GM18873 (cell line): ENCODE results near the gene MTO1.
"Not testable (repeated sequence)": the region's sequence is repeated elsewhere in the genome, so short reads cannot be mapped to it uniquely, and the experiment has no call there.

Experiments used
- ATAC-seq: cut with Tn5 transposase; IDR thresholded peaks from one replicate; pipeline ENCODE4 v1.9.1; 2021; ENCODE audit warnings: mild to moderate bottlenecking, moderate library complexity, moderate number of reproducible peaks; ENCODE audit not compliant: unreplicated experiment, low FRiP score

The MTO1 gene

GRCh38 chr6:73523434-73524123 lies 62.0 kb downstream of the MTO1 start:
- peak; percentile 43 for ATAC-seq

DNA sequence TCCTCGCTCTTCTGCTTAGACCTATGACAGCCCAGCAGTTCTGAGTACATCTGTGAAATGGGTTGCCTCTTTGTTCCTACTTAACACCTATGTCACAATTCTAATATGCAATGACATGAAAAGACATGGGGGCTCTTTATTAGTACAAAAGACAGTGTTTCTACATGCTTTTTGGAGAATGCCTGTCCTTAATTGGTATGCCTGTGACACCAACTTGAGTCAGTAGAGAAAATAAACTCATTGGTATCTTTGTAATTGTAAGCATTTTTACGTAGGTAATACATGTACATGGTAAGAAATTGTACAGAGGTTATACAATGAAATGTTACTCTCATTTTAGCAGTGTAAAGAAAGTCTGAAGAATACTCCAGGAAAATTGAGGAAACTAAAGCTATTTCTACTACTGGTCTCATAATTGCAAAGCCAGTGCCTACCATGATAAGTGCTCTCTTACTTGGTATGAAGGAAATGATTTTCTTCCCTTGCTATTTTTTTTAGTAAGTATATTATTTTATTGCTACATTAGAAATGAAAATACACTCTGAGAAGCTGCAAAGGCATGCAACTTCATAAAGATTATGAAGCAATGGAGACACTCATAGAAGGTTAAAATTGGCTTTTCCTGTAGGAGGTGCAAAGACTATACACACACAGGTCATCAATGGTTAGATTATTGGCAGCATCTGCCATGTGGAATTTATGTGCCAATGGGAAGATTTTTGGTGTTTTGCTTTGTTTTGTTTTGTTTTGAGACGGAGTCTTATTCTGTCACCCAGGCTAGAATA lies 64.2 kb downstream of the MTO1 start:
- no peak for ATAC-seq

DNA sequence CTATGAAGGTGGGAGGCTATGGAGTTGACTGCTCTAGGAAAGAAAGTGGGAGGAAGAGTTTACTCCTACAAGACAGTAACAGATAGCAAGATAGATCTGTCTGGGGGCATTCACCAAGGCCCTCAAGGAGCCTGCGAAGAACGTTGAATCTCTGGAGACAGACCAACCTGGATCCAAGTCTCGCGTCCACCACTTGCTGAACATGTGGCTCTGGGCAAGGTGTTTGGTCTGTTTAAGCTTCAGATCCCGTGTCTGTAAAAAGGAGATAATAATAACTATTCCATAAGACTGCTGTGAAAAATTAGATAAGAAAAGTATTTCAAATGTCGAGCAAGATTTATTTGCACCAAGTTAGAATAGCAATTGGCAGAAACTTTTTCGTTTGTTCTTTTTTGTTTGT lies 67.4 kb downstream of the MTO1 start:
- ATAC-seq, result no peak

- no peak for ATAC-seq
These were observed 70.8 kb downstream of the MTO1 start for GRCh38 chr6:73532293-73532692.

DNA sequence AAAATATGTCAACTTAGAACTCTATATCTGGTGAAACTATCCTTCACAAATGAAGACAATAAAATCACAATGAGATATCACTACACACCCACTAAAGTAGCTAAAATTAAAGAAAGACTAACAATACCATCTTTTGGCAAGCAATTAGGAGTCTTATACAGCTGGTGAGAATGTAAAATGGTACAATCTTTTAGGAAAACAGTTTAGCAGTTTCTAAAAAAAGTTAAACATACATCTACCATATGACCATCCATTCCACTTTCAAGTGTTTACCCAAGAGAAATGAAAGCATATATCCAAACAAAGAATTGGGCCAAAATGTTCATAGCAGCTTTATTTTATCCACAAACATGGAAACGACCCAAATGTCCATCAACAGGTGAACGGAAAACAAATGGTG lies 73.1 kb downstream of the MTO1 start:
- ATAC-seq, result no peak

DNA sequence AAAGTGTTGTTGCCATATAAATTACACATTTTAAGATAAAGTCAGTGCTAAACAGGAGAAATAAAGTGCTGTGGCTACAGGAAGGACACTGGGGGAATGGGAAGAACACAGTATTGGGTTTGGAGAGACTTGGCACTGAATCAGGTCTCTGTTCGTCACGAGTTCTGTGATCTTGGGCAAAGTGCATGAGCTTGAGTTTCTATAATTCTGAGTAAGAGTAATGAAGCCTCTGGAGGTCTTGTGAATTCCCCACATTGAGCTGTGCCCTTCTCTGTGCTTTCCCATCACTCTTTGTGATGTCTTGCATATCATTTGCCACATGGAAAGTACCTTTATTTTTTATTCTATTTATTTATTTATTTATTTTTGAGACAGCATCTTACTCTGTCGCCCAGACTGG lies 76.1 kb downstream of the MTO1 start:
- no peak for ATAC-seq

DNA sequence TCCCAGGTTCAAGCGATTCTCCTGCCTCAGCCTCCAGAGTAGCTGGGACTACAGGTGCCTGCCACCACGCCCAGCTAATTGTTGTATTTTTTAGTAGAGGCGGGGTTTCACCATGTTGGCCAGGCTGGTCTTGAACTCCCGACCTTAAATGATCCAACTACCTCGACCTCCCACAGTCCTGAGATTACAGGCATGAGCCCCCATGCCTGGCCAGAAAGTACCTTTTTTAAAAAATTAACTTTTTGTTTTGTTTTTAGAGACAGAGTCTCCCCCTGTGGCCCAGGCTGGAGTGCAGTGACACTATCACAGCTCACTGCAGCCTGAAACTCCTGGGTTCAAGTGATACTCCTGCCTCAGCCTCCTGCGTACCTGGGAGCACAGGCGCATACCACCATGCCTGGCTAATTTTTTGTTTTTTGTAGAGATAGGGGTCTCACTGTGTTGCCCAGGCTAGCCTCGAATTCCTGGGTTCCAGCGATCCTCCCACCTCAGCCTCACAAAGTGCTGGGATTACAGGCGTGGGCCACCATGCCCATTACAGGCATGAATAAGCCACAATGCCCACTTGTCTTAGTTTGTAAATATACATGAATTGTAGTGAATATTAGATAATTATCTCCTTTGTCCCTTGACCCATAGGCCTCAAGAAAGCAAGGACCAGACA lies 76.7 kb downstream of the MTO1 start:
- no peak for ATAC-seq

DNA sequence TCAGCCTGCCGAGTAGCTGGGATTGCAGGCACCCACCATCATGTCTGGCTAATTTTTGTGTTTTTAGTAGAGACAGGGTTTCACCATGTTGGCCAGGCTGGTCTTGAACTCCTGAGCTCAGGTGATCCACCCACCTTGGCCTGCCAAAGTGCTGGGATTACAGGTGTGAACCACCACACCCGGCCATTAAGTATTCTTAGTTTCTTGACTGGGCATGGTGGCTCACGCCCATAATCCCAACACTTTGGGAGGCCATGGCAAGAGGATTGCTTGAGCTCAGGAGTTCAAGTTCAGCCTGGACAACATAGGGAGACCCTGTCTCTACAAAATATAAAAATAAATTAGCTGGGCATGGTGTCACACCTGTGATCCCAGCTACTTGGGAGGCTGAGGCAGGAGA lies 80.9 kb downstream of the MTO1 start:
- ATAC-seq, result not testable (repeated sequence)

GRCh38 chr6:73542891-73543290 lies 81.4 kb downstream of the MTO1 start:
- no peak for ATAC-seq

DNA sequence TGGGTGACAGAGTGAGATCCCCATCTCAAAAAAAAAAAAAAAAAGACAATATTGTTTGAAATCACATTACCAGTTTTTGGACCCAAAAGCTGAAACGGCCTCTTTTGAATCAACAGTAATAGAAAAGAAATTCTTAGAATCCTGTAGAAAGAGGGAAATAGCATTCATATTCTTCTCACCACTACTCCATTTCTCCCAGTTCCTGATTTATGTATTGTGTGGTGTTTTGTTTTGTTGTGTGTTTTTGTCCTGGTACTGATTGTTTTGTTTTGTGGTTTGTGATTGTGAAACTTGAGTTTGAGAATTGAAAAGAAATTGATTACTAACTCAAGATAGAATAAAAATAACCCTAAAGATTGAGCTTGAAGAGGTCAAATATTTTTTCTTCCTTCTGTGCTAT lies 85.5 kb downstream of the MTO1 start:
- no peak for ATAC-seq

DNA sequence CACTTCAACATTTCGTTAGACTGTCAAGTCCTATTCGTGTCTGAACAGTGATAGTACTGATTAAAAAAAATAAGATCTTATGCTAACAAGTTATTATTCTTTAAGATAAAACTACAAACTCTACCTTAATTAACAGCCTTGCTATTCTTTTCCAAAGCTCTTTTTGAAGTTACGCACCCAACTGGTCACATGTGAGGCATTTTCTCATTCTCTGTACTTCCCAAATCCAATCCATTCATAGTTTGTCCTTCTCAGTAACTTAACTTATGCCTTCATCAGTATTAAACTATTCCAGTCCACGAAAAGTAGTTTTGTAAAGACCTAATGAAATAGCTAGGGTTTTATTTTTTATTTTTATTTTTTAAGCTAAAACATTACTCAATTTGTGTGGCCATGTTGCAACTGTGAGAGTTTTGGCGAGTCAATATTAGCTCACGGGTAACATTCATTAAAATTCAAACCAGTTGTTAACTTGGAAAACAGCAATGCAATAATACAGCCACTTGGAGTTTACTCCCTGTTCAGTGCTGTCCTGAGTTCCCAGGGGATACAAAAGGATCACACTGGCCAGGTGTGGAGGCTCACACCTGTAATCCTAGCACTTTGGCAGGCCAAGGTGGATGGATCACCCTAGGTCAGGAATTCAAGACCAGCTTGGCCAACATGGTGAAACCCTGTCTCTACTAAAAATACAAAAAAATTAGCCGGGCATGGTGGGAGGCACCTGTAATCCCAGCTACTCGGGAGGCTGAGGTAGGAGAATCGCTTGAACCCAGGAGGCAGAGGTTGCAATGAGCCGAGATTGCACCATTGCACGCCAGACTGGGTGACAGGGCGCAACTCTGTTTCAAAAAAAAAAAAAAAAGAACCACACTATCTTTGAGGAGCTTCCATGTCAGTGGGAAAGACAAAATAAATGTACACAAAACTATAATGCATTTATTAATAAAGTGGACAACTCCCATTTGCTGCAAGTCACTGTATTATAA lies 87.2 kb downstream of the MTO1 start:
- no peak for ATAC-seq

DNA sequence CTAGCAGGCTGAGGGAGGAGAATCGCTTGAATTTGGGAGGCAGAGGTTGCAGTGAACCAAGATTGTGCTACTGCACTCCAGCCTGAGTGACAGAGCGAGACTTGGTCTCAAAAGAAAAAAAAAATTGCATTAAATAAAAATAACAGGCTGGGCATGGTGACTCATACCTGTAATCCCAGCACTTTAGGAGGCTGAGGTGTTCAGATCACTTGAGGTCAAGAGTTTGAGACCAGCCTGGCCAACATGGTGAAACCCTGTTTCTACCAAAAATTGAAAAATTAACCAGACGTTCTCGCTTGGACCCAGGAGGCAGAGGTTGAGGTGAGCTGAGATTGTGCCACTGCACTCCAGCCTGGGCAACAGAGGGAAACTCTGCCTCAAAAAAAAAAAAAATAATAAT lies 89.6 kb downstream of the MTO1 start:
- ATAC-seq, result not testable (repeated sequence)

- not testable (repeated sequence) for ATAC-seq
These were observed 93.9 kb downstream of the MTO1 start for GRCh38 chr6:73555380-73555949.

GRCh38 chr6:73556836-73557235 lies 95.3 kb downstream of the MTO1 start:
- no peak for ATAC-seq
